Hematopoietic multipotent progenitor cell (in vitro differentiated cells): ENCODE results near the gene PIWIL4. TPM values are rescaled to one million over a fixed set of nuclear protein-coding genes. Genes with fewer than 3 reads are reported as not detected.
A peak's percentile ranks its signal among the peaks of the same experiment; 100 is the strongest.
"Not testable (repeated sequence)": the region's sequence is repeated elsewhere in the genome, so short reads cannot be mapped to it uniquely, and the experiment has no call there.

Experiments used
- DNase-seq, 3 donors: peaks; one replicate each; pipeline ENCODE4 v3.0.0-alpha.2; 2011 to 2015; ENCODE audit warnings: low read depth in 2 of 3, low spot score in 2 of 3
- total RNA-seq: library from RNA; depleted of rRNA; stranded (reverse); fragments of >200 nt; gene quantifications from one replicate; pipeline ENCODE4 v1.2.3, GENCODE V29; 2012

PIWIL4 gene
- total RNA-seq, 1 donor = 3.5 TPM

DNA sequence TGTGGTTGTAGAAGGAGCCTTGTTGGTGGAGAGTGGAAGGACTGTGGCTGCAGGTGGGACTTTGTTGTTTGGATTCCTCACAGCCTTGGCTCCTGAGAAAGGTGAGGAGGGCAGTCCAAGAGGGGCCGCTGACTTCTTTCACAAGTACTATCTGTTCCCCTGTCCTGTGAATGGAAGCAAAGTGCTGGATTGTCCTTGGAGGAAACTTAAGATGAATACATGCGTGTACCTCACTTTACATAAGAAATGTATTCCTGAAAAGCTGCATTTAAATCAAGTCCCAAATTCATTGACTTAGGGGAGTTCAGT is 21.1 kb upstream of the PIWIL4 start:
- DNase-seq = no peak

DNA sequence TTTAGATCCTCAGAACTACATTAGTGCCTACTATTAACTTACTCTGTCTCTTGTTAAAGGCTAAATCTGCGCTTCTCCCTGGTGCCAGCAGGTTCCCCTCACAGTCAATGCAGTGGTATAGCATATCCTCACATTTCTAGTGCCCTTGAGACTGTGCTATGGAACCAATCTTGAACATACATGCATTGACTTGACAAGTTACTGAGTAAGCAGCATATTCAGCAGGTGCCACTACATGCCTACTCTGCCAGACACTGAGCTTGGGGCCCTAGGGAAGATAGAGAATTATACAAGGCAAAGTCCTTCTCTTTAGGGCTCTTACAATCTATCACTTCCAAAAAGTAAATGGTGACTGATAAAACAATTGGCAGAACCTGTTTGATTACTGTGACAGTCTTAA is 20.3 kb upstream of the PIWIL4 start:
- DNase-seq = no peak

GRCh38 chr11:94549146-94549545 is 18.0 kb upstream of the PIWIL4 start:
- no peak for DNase-seq

- DNase-seq = peak in 1 of 3 donors; percentile 36
Measured at GRCh38 chr11:94550513-94550912, 16.7 kb upstream of the PIWIL4 start.

- DNase-seq = no peak
Measured at GRCh38 chr11:94553938-94554337, 13.2 kb upstream of the PIWIL4 start.

DNA sequence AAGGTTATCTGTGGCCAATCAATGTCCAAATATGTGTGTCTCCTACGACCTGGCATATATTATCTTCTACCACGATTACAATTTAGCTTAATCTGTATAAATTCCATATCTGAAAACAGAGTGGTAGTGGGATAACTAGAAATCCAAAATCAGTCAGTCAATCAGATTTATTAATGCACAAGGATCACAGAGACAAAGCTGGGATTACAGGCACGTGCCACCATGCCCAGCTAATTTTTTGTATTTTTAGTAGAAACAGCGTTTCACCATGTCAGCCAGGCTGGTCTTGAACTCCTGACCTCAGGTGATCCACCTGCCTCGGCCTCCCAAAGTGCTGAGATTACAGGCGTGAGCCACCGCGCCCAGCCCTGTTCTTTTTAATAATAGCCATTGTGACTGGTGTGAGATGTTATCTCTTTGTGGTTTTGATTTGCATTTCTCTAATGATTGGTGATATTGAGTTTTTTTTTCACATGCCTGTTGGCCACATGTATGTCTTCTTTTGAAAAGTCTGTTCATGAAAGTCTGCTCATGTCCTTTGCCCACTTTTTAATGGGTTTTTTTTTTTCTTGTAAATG is 11.3 kb upstream of the PIWIL4 start:
- not testable (repeated sequence) for DNase-seq

GRCh38 chr11:94557421-94557820 is 9.7 kb upstream of the PIWIL4 start:
- no peak for DNase-seq

- DNase-seq = no peak
Measured at GRCh38 chr11:94557992-94558391, 9.2 kb upstream of the PIWIL4 start.

DNA sequence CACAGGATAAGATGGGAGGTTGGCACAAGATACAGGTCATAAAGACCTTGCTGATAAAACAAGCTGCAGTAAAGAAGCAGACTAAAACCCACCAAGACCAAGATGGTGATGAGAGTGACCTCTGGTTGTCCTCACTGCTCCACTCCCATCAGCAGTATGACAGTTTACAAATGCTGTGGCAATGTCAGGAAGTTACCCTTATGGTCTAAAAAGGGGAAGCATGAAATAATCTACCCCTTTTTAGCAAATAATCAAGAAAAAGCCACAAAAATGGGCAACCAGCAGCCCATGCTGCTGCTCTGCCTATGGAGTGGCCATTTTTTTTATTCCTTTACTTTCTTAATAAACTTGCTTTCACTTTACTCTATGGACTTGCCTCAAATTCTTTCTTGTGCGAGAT is 8.7 kb upstream of the PIWIL4 start:
- DNase-seq = peak in 2 of 3 donors; percentile 20 to 64

DNA sequence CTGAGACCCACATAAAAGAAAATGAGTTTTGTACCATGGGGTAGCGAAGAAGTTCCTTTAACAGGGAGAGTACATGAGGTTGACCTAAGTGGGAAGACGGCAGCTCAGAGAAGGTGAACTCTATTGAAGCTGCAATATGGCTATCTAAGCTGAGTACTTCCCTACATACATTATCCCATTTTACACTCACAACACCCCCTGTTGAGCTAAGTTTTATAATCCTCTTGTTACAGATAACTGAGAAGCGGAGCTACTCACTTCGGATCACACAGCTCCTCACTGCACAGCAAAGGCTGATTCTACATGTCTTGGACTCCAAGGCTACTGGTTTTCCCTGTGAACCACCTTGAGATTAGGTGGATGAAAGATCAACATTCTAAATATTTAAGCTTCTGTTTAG is 8.2 kb upstream of the PIWIL4 start:
- no peak for DNase-seq

- DNase-seq = no peak
Measured at GRCh38 chr11:94559361-94559760, 7.8 kb upstream of the PIWIL4 start.

DNA sequence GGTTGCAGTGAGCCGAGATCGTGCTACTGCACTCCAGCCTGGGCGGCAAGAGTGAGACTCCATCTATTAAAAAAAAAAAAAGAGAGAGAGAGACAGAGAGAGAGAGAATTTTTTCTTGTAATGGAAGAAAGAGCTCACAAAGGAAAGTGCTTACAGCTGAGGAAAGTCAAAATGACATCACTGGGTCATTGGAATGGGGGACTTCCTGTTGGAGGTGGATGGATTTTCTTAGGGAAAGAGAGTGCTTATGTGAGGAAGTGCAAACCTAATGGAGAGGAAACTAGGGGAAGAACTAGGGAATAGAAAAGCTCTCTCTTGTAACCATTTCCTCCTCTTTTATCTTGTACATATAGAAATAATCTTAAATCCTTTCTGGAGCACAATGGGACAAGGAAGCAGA is 6.3 kb upstream of the PIWIL4 start:
- DNase-seq = no peak

DNA sequence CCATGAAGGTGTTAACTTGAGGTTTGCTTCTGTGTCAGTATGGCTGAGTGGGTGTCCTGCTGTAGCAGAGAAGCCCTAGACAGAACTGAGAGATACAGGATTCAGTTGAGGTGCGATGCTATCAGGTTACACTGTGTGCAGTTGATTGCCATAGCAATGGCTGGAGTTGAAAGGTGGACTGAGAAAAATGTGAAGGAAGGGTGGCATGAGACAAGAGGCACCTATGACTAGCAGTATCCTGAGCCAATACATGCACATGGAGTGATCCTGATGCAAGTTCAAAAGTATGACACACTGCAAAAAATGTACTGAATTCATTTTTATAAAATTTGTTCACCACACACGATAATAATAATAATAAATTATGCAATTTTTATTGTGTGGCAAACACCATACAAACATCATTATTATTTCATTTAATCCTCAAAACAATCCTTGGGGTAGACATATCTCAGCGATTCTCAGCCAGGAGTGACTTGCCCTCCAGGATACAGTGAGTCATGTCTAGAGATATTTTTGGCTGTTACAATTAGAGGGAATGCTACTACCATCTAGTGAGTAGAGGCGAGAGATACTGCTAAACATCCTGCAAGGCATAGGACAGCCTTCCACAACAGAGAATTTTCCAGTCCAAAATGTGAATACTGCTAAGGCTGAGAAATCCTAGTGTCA is 3.9 kb upstream of the PIWIL4 start:
- DNase-seq = no peak

DNA sequence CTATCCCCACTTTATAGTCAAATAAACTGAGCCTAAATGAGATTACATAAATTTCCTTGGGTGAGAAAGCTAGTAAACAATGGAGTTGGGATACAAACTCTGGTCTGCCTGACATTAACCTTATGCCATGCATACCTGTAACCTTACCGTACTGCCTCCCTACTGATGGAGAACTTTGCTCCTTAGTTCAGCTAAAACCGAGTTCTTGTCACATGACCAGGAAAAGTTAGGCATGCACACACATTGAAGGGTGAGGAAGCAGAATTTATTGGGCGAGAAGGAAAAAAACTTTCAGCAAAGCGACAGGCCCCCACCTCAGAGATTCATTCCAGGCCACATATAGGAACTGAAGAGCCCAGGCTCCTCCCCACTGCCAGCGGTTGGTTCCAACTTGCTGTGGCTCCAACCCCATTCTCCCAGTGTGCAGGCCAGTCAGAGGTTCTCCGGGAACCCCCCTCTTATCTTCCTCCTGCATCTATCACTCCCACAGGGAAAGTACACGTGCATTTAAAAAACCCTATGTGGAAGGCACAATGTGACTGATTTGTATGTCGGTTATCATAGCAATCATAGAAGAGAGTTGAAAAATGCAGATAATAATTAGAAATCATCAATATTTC is 3.2 kb upstream of the PIWIL4 start:
- DNase-seq = no peak

GRCh38 chr11:94568200-94568599 is 1.0 kb downstream of the PIWIL4 start:
- no peak for DNase-seq

GRCh38 chr11:94568717-94569116 is 1.5 kb downstream of the PIWIL4 start:
- DNase-seq = no peak

DNA sequence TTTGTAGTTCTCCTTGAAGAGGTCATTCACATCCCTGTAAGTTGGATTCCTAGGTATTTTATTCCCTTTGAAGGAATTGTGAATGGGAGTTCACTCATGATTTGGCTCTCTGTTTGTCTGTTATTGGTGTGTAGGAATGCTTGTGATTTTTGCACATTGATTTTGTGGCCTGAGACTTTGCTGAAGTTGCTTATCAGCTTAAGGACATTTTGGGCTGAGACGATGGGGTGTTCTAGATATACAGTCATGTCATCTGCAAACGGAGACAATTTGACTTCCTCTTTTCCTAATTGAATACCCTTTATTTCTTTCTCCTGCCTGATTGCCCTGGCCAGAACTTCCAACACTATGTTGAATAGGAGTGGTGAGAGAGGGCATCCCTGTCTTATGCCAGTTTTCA is 5.8 kb downstream of the PIWIL4 start:
- not testable (repeated sequence) for DNase-seq

DNA sequence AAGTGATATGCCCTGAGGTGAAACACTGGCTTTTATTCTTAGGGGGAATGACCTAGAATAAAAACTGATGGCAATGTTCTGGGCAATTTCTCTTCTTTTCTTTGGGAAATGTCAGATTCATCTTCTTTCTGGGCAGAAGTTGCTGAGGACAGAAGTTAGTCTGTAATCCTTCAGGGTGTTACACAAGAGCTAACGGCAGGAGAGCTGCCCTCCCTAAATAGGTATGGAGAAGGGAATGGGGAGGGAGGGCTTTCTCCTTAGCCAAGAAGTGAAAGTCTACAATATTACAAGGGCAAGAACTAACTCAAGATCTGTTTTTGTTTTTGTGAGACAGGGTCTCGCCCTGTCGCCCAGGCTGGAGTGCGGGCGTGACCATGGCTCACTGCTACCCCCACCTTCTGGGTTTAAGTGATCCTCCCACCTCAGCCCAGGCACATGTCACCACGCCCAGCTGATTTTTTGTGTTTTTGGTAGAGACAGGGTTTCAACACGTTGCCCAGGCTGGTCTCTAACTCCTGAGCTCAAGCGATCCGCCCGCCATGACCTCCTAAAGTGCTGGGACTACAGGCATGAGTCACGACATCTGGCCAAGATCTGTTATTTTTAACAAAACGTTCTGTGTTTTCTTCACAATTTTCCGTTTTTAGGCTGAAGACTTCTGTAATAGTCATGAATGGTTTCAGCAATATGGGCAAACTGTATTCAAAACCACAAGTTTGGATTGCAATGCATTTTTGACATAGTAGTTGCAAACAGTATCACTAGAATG is 7.2 kb downstream of the PIWIL4 start:
- no peak for DNase-seq

- no peak for DNase-seq
Measured at GRCh38 chr11:94576306-94576705, 9.1 kb downstream of the PIWIL4 start.

DNA sequence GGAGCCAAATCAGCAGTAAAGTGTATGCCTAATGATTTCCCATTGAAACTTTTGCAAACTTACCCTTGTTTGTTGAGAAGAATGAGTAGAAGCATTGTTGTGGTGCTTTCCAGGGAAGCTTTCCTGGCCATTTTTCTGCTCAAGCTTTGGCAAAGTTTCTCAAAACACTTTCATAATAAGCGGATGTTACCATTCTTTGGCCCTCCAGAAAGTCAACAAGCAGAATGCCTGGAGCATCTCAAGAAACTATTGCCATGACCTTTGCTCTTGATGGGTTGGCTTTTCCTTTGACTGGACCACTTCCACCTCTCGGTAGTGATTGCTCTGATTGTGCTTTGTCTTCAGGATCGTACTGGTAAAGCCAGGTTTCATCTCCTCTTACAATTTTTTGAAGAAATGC is 10.7 kb downstream of the PIWIL4 start:
- DNase-seq = no peak

DNA sequence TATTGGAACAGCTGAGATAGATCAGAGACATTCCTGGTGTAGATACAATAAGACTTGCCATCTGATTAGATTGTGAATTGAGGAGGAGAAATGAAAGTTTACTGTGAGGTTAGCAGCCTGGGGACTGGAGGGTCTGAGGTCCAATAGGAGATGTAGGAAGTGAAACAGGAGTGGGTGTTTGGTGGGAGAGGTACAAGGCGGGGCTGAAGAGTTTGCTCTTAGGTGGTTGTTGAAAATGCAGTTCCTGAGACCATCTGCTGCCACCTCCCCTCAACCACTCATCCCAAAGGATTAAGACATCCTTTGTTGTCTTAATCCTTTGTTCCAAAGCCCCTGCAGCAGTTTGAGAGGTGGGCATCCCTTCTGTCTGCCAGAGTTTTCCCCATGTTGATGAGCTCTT is 14.8 kb downstream of the PIWIL4 start:
- DNase-seq = no peak
